Femur (tissue), 1 donor: ENCODE data around the gene CCDC172.

Experiments
- DNase-seq: peaks from one replicate; pipeline ENCODE4 v3.0.0-alpha.2; 2017

CCDC172 gene

DNA sequence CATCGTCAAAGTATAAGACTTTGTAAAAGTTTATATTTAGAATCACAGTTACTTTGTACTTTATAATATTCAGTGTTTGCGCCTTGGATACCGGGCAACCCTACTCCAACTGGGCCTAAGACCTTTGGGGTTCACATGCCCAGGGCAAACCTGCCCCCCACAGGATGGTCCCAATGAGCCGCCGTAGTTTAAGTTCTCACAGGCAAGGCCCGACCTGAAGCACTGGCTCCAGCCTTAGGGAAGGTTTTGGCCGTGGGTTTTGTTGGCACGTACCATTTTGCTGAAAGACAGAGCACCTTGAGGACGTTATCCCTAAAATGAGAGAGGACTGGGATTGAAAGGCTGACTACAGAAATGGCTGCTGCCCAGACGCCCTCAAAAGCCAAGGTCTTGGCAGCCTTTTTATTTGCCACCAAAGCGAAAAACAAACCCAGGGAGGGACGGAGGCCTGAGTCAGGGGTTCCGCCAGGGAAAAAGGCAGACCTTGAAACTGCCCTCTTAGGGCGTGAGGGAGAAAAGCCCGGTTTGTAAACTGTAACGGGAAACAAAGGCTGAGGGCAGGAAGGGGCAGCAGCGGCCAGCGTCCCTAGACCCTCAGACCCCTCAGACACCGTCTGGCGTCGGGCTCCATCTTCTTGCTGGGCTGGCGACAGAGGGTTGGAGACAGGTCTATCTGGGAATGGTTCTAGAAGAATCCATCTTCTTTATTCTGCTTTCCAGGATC, at the start of gene CCDC172:
TSS of gene CCDC172 (plus strand) at position 222 of the 724 bp plus-strand sequence. CDS start 564 bp downstream, outside the sequence.
- no peak for DNase-seq

DNA sequence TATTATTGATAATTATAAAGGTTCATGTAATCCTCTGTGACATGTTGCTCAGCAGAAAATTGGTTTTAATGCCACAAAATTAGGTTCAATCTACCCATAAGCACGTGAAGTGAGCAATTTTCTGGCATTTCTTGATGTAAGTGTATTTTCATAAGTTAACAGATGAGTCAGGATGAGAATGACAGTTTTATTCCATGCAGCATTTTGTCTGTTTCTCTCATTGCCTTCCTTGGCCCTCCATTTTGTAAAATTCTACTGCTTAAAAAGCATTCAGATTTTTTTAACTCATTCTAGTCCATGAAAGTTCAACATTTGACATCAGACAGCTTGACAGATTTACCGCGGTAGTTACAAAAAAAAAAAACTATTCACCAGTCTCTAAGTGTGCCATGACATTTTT, 47.3 kb upstream of the CCDC172 start:
- no peak for DNase-seq

GRCh38 chr10:116278846-116279245, 45.4 kb upstream of the CCDC172 start:
- no peak for DNase-seq

DNA sequence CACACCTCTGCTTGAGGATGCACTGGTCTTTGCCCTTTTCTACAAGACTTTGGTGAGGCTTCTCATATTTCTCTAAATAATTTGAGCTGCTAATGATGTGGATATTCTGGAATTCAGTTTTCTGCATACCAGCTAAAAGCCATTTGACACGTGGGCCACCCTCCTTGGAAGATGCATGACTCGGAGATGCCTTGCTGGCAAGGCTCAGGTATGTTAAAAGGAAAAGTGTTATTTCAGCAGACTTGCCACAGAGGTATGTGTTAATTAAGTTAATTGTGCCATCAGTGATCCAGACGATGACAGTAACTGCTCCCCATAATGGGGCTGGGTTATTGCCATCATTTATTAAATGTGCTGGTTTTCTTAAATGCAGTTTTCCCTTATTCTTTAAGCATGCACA, 42.5 kb upstream of the CCDC172 start:
- no peak for DNase-seq

GRCh38 chr10:116286626-116287200, 37.5 kb upstream of the CCDC172 start:
- no peak for DNase-seq

- DNase-seq: peak; percentile 65
Measured at GRCh38 chr10:116287906-116288501, 36.2 kb upstream of the CCDC172 start.

- DNase-seq: no peak
Measured at GRCh38 chr10:116289652-116290051, 34.6 kb upstream of the CCDC172 start.

GRCh38 chr10:116292493-116292892, 31.8 kb upstream of the CCDC172 start:
- DNase-seq: no peak

DNA sequence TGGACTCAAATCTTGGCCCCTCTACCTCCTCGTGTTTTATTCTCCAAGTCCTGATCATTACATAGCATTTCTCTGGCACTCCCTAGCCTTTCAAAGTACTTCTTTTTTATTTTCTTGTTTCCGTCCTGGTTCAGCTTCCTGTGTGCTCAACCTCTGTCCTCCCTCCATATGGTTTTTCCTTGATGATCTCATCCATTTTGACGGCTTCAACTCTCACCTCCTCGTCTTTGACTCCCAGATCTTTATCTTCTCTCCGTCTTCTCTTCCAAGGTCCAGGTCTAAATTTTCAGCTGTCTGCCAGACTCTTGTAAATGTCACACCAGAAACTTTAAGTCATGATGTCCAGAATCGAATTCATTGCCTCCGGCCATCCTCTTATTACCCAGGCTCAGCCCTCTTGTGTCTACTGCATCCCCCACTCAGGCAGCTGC, 27.9 kb upstream of the CCDC172 start:
- DNase-seq: no peak

GRCh38 chr10:116298586-116298985, 25.7 kb upstream of the CCDC172 start:
- DNase-seq: no peak

- DNase-seq: peak; percentile 38
Measured at GRCh38 chr10:116300542-116300941, 23.7 kb upstream of the CCDC172 start.

DNA sequence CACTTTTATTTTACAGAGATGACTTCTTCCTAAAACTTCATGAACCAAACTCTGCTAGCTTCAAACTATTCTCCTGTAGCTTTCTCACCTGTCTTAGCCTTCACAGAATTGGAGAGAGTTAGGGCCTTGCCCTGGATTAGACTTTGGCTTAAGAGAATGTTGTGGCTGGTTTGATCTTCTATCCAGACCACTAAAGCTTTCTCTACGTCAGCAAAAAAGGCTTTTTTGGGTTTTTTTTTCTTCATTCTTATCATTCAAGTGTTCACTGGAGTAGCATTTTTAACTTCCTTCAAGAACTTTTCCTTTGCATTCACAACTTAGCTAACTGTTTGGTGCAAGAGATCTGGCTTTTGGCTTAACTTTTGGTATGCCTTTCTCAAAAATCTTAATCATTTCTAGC, 19.3 kb upstream of the CCDC172 start:
- no peak for DNase-seq

DNA sequence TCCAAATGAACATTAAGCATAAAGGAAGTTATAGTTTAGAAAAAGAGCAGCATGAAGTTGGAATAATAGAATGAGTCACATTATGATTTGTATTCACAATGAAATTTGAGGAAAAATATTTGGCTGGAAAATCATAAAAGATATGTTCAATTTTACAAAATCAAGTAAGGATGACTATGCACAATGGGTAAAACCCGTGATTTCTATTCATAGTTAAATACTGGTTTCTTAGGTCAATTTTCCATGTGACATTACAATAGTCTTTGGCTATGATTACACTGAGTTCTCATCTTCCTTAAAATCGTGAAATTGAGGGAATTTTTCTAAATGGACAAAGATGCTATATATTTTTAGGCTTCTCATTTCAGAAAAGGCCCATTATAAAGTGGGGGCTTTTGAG, 17.4 kb upstream of the CCDC172 start:
- no peak for DNase-seq

DNA sequence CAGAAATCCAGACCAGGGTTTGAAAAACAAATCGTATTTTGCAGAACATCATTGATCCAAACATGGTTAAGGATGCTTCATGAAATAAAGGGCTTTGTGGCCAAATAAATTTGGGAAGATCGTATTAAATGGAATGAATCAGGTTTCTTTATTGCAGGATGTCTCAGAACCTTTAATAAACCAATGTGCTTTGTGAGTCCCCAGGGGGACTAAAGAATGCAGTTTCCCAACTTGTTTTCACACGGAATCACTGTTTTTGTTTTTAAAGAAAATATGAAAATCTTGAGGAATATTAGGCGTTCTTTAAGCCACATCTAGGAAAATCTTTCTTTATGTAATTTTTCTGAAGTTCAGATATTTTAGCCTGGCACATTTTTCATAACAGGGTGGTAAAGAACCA, 16.8 kb upstream of the CCDC172 start:
- no peak for DNase-seq

- no peak for DNase-seq
Measured at GRCh38 chr10:116311016-116311415, 13.2 kb upstream of the CCDC172 start.

GRCh38 chr10:116311706-116312490, 12.3 kb upstream of the CCDC172 start:
- DNase-seq: no peak

DNA sequence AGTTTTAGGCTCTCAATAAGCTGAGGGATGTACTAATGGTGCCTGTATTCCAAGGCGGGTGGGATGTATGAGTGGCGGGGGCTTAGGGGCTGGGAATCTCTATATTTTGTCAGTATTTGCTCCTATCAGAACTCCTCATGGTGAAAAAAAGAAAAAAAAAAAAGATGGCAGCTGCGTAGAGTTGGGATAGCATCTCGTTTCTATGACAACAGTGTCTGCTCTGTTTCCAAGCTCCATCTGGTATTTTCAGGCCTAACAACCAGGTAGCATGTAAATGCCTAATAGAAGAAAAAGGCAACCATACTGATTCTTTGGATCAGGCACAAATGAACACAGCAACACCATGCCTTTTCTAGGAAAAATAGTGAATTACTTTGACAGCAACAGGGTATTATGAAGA, 11.7 kb upstream of the CCDC172 start:
- DNase-seq: no peak

DNA sequence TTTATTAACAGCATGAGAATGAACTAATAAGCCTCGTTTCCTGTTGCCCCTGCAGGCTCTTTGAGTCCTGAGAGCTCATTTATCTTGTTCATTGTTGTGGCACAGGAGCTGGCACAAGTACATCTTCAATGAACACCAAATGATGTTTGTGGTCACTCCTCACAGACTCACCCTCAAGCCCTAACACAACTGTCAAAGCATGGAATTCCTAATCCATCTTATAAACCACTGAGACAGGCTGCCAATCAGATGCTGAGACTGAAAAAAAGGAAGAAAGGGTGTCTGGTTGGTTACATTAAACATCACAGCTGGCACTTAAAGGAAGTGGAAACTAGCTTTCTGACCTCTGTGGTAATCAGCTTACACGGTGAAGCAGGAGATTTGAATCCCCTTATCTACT, 7.7 kb upstream of the CCDC172 start:
- no peak for DNase-seq

GRCh38 chr10:116324951-116325635, 845 bp downstream of the CCDC172 start:
- DNase-seq: no peak

- no peak for DNase-seq
Measured at GRCh38 chr10:116325987-116326386, 1.7 kb downstream of the CCDC172 start.

GRCh38 chr10:116329153-116329552, 4.9 kb downstream of the CCDC172 start:
- DNase-seq: no peak

DNA sequence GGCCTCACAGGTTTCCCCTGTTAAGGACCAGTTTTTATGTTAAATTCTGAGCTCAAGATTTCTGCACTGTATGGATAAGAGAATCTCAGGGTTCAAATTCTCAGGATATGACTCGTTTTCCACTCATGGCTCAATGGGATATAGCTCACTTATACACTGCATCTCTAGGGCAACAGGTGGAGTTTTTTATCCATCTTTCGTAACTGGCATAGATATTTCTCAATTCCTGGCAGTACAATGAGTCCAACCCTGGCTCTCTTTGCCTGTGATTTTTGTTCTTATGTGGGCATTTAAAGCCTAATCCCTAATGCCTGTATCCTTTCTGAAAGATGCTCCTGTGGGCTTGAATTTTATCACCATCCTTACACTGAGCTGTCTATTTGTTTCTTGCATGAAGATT, 7.6 kb downstream of the CCDC172 start:
- no peak for DNase-seq

- no peak for DNase-seq
Measured at GRCh38 chr10:116336866-116337265, 12.6 kb downstream of the CCDC172 start.
